ENCODE measurements around the gene STK10. TPM values are rescaled to one million over a fixed set of nuclear protein-coding genes. Genes with fewer than 3 reads are reported as not detected.

The STK10 gene
- total RNA-seq, 1 experiment from 2014 or later: 8.0 TPM

- Histone ChIP-seq H3K27me3 (no peaks in the 10 kb centered on the region), H3K4me3 (no peak overlapping the region), H3K9me3 (no peaks in the 10 kb centered on the region), H3K36me3 (no peaks in the 10 kb centered on the region)
- DNase-seq: no peak
Measured at GRCh38 chr5:172175263-172175719, 12.7 kb downstream of the STK10 start.

GRCh38 chr5:172173564-172174153 lies 14.4 kb downstream of the STK10 start:
- no peak for DNase-seq
- no peak overlapping the region for H3K4me3 ChIP-seq
- H3K27me3 ChIP-seq: no peaks in the 10 kb centered on the region
- no peaks in the 10 kb centered on the region for H3K9me3 ChIP-seq
- H3K36me3 ChIP-seq: no peaks in the 10 kb centered on the region

- H3K36me3 ChIP-seq: no peaks in the 10 kb centered on the region
- H3K4me3 ChIP-seq: no peak overlapping the region
- H3K9me3 ChIP-seq: no peaks in the 10 kb centered on the region
- no peaks in the 10 kb centered on the region for H3K27me3 ChIP-seq
- no peak for DNase-seq
Measured at GRCh38 chr5:172172912-172173563, 15.0 kb downstream of the STK10 start.

- no peaks in the 10 kb centered on the region for H3K27me3 ChIP-seq
- no peak for DNase-seq
- H3K4me3 ChIP-seq: no peak overlapping the region
- H3K36me3 ChIP-seq: no peaks in the 10 kb centered on the region
- no peaks in the 10 kb centered on the region for H3K9me3 ChIP-seq
Measured at GRCh38 chr5:172171118-172171517, 16.9 kb downstream of the STK10 start.

- H3K27me3 ChIP-seq: no peaks in the 10 kb centered on the region
- no peaks in the 10 kb centered on the region for H3K36me3 ChIP-seq
- no peaks in the 10 kb centered on the region for H3K9me3 ChIP-seq
- DNase-seq: peak; percentile 61
- no peak overlapping the region for H3K4me3 ChIP-seq
Measured at GRCh38 chr5:172170251-172170701, 17.7 kb downstream of the STK10 start.

- no peak overlapping the region for H3K4me3 ChIP-seq
- no peak for DNase-seq
- no peaks in the 10 kb centered on the region for H3K27me3 ChIP-seq
- H3K9me3 ChIP-seq: no peaks in the 10 kb centered on the region
- H3K36me3 ChIP-seq: no peaks in the 10 kb centered on the region
Measured at GRCh38 chr5:172169216-172169615, 18.8 kb downstream of the STK10 start.

- no peaks in the 10 kb centered on the region for H3K27me3 ChIP-seq
- no peaks in the 10 kb centered on the region for H3K9me3 ChIP-seq
- H3K36me3 ChIP-seq: no peaks in the 10 kb centered on the region
- no peak for DNase-seq
- no peak overlapping the region for H3K4me3 ChIP-seq
Measured at GRCh38 chr5:172168311-172168710, 19.7 kb downstream of the STK10 start.

GRCh38 chr5:172167895-172168294 lies 20.1 kb downstream of the STK10 start:
- no peaks in the 10 kb centered on the region for H3K9me3 ChIP-seq
- no peak for DNase-seq
- no peaks in the 10 kb centered on the region for H3K27me3 ChIP-seq
- H3K4me3 ChIP-seq: no peak overlapping the region
- no peaks in the 10 kb centered on the region for H3K36me3 ChIP-seq

- no peak for DNase-seq
- no peak overlapping the region for H3K4me3 ChIP-seq
- no peaks in the 10 kb centered on the region for H3K9me3 ChIP-seq
- no peaks in the 10 kb centered on the region for H3K36me3 ChIP-seq
- no peaks in the 10 kb centered on the region for H3K27me3 ChIP-seq
Measured at GRCh38 chr5:172166030-172166826, 21.8 kb downstream of the STK10 start.

- Histone ChIP-seq H3K4me3 (no peak overlapping the region), H3K9me3 (no peaks in the 10 kb centered on the region), H3K36me3 (no peaks in the 10 kb centered on the region), H3K27me3 (no peaks in the 10 kb centered on the region)
- DNase-seq: no peak
Measured at GRCh38 chr5:172165465-172165864, 22.6 kb downstream of the STK10 start.

GRCh38 chr5:172164769-172165212 lies 23.2 kb downstream of the STK10 start:
- DNase-seq: no peak
- Histone ChIP-seq H3K4me3 (no peak overlapping the region), H3K36me3 (no peaks in the 10 kb centered on the region), H3K9me3 (no peaks in the 10 kb centered on the region), H3K27me3 (no peaks in the 10 kb centered on the region)

- H3K9me3 ChIP-seq: no peaks in the 10 kb centered on the region
- H3K36me3 ChIP-seq: no peaks in the 10 kb centered on the region
- no peaks in the 10 kb centered on the region for H3K27me3 ChIP-seq
- peak; percentile 57 for DNase-seq
- no peak overlapping the region for H3K4me3 ChIP-seq
Measured at GRCh38 chr5:172163346-172163745, 24.7 kb downstream of the STK10 start.

- DNase-seq: no peak
- Histone ChIP-seq H3K4me3 (no peak overlapping the region), H3K36me3 (no peaks in the 10 kb centered on the region), H3K9me3 (no peaks in the 10 kb centered on the region), H3K27me3 (no peaks in the 10 kb centered on the region)
Measured at GRCh38 chr5:172162987-172163343, 25.1 kb downstream of the STK10 start.

GRCh38 chr5:172162323-172162986 lies 25.6 kb downstream of the STK10 start:
- no peaks in the 10 kb centered on the region for H3K9me3 ChIP-seq
- H3K27me3 ChIP-seq: no peaks in the 10 kb centered on the region
- no peak for DNase-seq
- no peaks in the 10 kb centered on the region for H3K36me3 ChIP-seq
- no peak overlapping the region for H3K4me3 ChIP-seq

- no peak for DNase-seq
- Histone ChIP-seq H3K27me3 (no peaks in the 10 kb centered on the region), H3K36me3 (peaks cover 2% of the 10 kb centered on the region; the same call in 1 of the 2 replicates), H3K9me3 (no peaks in the 10 kb centered on the region), H3K4me3 (no peak overlapping the region)
Measured at GRCh38 chr5:172160506-172160905, 27.5 kb downstream of the STK10 start.

GRCh38 chr5:172159016-172159415 lies 29.0 kb downstream of the STK10 start:
- Histone ChIP-seq H3K4me3 (no peak overlapping the region), H3K27me3 (no peaks in the 10 kb centered on the region), H3K36me3 (peaks cover 2% of the 10 kb centered on the region; the same call in 1 of the 2 replicates), H3K9me3 (no peaks in the 10 kb centered on the region)
- no peak for DNase-seq

GRCh38 chr5:172156541-172156994 lies 31.5 kb downstream of the STK10 start:
- no peaks in the 10 kb centered on the region for H3K9me3 ChIP-seq
- no peaks in the 10 kb centered on the region for H3K27me3 ChIP-seq
- DNase-seq: no peak
- peaks cover 2% of the 10 kb centered on the region; the same call in 1 of the 2 replicates for H3K36me3 ChIP-seq
- H3K4me3 ChIP-seq: no peak overlapping the region
